H54 (cell line): ENCODE measurements around the gene ZNF324B.
A peak's percentile ranks its signal among the peaks of the same experiment; 100 is the strongest.
"Not testable (repeated sequence)": the region's sequence is repeated elsewhere in the genome, so short reads cannot be mapped to it uniquely, and the experiment has no call there.

Experiments
- DNase-seq: peaks from one replicate; pipeline ENCODE4 v3.0.0; 2011; ENCODE audit warnings: low spot score, mixed read lengths; ENCODE audit not compliant: insufficient read length
- FAIRE-seq: peaks from 3 replicates; lab custom pipeline; 2011; peaks lifted over from hg19 to GRCh38; lab: Jason Lieb, UNC
- POLR2A ChIP-seq: IDR thresholded peaks from 2 replicates; pipeline ENCODE4 v1.6.1; 2011; ENCODE audit warnings: low read depth, mild to moderate bottlenecking, low read length

ZNF324B gene

DNA sequence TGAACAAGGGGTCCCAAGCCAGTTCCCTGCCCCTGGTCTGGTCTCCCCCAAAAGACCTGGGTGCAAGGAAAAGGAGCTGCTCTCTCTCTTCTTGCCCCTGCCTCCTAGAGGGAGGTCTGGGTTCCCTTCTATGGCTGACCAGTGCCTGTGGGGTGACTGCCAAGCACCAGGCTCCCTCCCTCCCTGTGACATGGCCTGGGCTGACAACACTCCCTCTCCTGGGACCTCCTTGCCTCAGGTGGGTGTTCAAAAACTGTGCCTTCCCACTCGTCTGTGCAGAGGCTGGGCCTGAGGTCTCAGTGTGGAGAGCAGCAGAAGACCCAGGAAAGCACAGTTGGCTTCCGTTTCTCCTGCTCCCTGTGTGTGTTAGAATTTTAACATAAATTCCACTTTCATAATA lies 29.4 kb downstream of the ZNF324B start:
- DNase-seq (no peak), FAIRE-seq (no peak)
- TF ChIP-seq POLR2A, result no peak

DNA sequence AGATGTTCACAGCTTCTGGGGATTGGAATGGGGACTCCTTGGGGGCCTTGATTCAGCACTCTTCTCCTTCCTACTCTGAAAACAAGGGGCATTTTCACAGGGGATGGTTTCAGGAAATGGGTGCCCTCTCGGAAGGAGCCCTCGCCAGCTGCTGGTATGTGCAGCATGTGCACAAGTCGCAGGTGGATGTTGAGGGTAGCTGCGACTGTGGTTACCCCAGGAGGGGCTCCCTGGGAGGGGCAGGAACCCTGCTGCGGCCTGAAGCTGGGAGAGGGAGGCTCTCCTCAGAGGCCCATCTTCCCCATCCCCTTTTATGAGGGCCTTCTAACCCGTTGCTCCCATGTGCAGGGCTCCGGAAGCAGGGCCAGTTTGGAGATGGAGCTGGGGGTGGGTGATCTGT lies 30.9 kb downstream of the ZNF324B start:
- no peak for DNase-seq
- no peak for TF ChIP-seq POLR2A

DNA sequence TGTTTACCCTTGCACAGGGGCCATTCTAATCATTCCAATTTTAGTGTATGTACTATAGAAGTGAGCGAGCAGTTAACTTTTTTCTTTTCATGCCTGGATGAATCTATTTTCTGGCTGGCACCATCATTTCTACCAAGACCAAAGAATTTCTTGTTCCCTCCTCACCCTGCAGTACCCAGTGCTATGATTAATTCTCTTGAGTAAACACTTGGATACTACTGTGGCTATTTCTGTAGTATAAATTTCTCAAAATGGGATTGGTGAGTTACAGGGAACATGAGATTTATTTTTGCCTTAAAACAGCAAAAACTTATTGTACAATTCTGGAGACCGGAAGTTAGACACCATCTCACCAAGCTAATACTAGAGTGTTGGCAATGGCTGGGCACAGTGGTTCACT lies 32.4 kb downstream of the ZNF324B start:
- FAIRE-seq (no peak), DNase-seq (no peak)
- TF ChIP-seq POLR2A, result no peak

More for the DNA sequence above, 30.9 kb downstream of the ZNF324B start:
- FAIRE-seq, result no peak

DNA sequence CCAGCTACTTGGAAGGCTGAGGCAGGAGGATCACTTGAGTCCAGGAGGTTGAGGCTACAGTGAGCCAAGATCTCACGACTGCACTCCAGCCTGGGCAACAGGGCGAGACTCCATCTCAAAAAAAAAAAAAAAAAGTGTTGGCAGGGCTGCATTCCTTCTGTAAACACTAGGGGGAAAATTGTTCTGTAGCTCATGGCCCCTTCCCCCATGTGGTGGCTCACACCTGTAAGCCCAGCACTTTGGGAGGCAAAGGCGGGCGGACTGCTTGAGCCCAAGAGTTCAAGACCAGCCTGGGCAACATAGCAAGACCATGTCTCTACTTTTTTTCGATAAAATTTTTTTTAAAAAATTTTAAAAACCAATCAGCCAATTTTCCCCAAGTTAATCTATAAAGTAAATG lies 32.9 kb downstream of the ZNF324B start:
- FAIRE-seq, result not testable (repeated sequence)

DNA sequence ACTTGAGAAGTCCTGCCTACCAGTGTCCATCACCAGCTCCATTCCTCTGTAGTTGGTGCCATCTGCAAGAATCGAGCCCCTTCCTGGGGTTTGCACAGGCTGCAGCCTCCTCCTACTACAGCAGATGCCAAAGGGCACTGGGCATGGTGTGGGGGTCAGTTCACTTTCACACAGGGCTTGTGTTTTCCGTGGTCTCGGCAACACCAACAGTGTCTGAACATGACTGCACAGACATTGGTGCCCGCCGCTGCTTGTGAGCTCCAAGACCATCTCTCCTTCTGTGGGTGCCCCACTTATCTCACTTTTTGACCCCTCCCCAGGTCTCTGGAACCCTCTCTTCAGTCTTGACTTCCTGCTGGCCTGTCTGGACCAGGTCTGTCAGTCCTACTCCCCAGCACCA lies 40.0 kb downstream of the ZNF324B start:
- DNase-seq (no peak), FAIRE-seq (no peak)
- no peak for TF ChIP-seq POLR2A

More for the DNA sequence above, 32.9 kb downstream of the ZNF324B start:
- DNase-seq, result not testable (repeated sequence)

DNA sequence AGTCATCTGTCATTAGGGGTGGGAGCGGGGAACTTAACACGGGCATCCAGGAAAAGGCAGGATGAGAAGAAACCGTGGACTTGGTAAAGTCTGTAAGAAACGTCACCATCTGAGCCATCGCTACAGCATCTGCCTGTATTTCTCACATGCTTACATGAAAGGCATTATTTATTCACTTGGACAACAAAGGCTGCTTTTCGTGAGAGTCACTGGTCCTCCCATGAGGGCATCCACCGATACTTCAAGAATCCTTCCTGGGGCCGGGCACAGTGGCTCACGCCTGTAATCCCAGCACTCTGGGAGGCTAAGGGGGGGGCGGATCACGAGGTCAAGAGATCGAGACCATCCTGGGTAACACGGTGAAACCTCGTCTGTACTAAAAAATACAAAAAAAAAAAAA lies 40.8 kb downstream of the ZNF324B start:
- no peak for DNase-seq
- FAIRE-seq, result no peak
- TF ChIP-seq POLR2A, result no peak

DNA sequence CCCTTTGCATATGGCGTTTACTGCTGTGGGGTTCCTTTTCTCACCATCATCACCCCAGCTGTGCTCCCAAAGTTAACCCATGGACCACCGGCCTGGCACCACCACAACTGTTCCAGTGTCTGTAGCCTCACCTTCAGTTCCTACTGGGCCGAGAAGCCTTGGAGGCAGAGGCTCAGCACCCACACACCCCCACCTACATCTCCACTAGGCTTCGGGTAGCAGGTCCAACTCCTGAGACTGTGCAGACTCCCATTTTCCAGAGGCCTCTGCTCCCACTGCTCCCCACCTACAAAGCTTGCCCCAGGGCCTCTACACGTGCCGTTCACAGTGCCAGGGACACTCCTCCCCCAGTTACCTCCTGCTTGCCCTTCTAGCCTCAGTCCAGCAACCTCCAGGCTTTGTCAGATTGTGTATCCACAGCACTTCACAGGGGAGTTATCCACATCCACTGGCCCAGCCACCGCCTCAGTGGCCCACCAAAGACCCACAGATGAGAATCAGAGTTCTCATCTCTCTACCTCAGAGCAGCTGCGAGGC lies 46.3 kb downstream of the ZNF324B start:
- no peak for FAIRE-seq
- no peak for DNase-seq

DNA sequence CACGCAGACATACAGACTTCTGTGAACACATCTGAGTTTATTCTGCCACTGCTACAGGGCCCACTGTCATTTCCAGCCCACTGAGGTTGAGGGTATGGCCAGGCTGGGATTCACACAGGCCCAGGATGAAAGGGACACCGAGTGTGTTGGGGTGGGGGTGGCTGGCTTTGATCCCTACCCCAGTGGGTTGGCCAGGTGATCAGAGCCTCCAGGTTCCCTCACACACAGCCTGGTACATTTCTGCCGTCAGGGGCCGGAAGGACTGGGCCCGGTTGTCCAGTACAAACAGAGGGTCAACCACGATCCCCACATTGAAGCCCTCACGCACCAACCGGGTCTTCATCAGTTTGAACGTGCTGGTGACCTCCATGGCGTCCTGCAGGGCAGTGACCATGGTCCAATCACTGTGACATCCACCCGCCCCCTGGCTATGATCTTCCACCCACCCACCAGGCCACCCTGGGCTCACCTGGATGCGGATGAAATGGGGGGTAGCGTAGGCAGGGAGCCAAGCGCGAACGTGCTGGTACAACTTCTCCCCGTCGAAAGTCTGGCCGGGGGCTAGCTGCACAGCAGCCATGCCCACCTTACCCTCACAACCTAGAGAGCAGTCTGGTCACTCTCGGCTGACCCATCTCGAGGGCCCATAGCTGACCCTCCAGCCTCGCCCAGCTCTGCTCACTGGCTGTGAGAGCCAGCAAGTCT lies 47.0 kb downstream of the ZNF324B start:
- FAIRE-seq (no peak), DNase-seq (no peak)
- TF ChIP-seq POLR2A, result no peak

More for the DNA sequence above, 46.3 kb downstream of the ZNF324B start:
- no peak for TF ChIP-seq POLR2A

GRCh38 chr19:58499021-58499927 lies 47.9 kb downstream of the ZNF324B start:
- FAIRE-seq, result no peak
- peak; percentile 74 for TF ChIP-seq POLR2A
- DNase-seq, result peak; percentile 84

- FAIRE-seq, result no peak
- no peak for TF ChIP-seq POLR2A
Observed at GRCh38 chr19:58500242-58500641, 48.8 kb downstream of the ZNF324B start.

More at GRCh38 chr19:58500242-58500641, 48.8 kb downstream of the ZNF324B start:
- no peak for DNase-seq
